Measurements from ENCODE around the gene MAMDC4.

MAMDC4 gene

GRCh38 chr9:136849960-136850865 lies 1.9 kb upstream of the MAMDC4 start:
- no peak for DNase-seq

- DNase-seq = no peak
These were observed 1.0 kb upstream of the MAMDC4 start for GRCh38 chr9:136850866-136851775.

- DNase-seq = no peak
These were observed 784 bp downstream of the MAMDC4 start for GRCh38 chr9:136852664-136853595.

GRCh38 chr9:136853596-136854112 lies 1.5 kb downstream of the MAMDC4 start:
- DNase-seq = no peak

- DNase-seq = no peak
These were observed 2.1 kb downstream of the MAMDC4 start for GRCh38 chr9:136854113-136854841.

GRCh38 chr9:136854842-136855460 lies 2.8 kb downstream of the MAMDC4 start:
- no peak for DNase-seq

- DNase-seq = no peak
These were observed 3.4 kb downstream of the MAMDC4 start for GRCh38 chr9:136855461-136856078.

GRCh38 chr9:136856079-136856476 lies 3.9 kb downstream of the MAMDC4 start:
- DNase-seq = no peak

- no peak for DNase-seq
These were observed 4.5 kb downstream of the MAMDC4 start for GRCh38 chr9:136856541-136857141.

GRCh38 chr9:136857166-136857565 lies 5.0 kb downstream of the MAMDC4 start:
- DNase-seq = no peak

- DNase-seq = no peak
These were observed 5.7 kb downstream of the MAMDC4 start for GRCh38 chr9:136857581-136858412.

GRCh38 chr9:136858452-136858843 lies 6.3 kb downstream of the MAMDC4 start:
- DNase-seq = no peak

- DNase-seq = no peak
These were observed 7.0 kb downstream of the MAMDC4 start for GRCh38 chr9:136858844-136859757.

GRCh38 chr9:136860529-136860928 lies 8.4 kb downstream of the MAMDC4 start:
- DNase-seq = no peak

GRCh38 chr9:136860933-136861873 lies 9.1 kb downstream of the MAMDC4 start:
- no peak for DNase-seq

GRCh38 chr9:136861874-136862457 lies 9.8 kb downstream of the MAMDC4 start:
- DNase-seq = no peak
